Measurements from ENCODE around the gene KCND3.

- TF ChIP-seq, protein P1, sequence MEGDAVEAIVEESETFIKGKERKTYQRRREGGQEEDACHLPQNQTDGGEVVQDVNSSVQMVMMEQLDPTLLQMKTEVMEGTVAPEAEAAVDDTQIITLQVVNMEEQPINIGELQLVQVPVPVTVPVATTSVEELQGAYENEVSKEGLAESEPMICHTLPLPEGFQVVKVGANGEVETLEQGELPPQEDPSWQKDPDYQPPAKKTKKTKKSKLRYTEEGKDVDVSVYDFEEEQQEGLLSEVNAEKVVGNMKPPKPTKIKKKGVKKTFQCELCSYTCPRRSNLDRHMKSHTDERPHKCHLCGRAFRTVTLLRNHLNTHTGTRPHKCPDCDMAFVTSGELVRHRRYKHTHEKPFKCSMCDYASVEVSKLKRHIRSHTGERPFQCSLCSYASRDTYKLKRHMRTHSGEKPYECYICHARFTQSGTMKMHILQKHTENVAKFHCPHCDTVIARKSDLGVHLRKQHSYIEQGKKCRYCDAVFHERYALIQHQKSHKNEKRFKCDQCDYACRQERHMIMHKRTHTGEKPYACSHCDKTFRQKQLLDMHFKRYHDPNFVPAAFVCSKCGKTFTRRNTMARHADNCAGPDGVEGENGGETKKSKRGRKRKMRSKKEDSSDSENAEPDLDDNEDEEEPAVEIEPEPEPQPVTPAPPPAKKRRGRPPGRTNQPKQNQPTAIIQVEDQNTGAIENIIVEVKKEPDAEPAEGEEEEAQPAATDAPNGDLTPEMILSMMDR (IDR thresholded peaks at IDR 0.05) = no peak
- TF ChIP-seq POLR2A (IDR thresholded peaks at IDR 0.05) = no peak
Measured at GRCh38 chr1:111990026-111990877, 784 bp upstream of the KCND3 start.

Data from tibial nerve (tissue), 3 donors.